Effector CD4-positive, alpha-beta T cell (primary cell): ENCODE data around the gene CLCN2.
"Not testable (repeated sequence)": the region's sequence is repeated elsewhere in the genome, so short reads cannot be mapped to it uniquely, and the experiment has no call there.

Experiments used
- DNase-seq: peaks from one replicate; pipeline ENCODE4 v3.0.0-alpha.2; 2020

CLCN2 gene

DNA sequence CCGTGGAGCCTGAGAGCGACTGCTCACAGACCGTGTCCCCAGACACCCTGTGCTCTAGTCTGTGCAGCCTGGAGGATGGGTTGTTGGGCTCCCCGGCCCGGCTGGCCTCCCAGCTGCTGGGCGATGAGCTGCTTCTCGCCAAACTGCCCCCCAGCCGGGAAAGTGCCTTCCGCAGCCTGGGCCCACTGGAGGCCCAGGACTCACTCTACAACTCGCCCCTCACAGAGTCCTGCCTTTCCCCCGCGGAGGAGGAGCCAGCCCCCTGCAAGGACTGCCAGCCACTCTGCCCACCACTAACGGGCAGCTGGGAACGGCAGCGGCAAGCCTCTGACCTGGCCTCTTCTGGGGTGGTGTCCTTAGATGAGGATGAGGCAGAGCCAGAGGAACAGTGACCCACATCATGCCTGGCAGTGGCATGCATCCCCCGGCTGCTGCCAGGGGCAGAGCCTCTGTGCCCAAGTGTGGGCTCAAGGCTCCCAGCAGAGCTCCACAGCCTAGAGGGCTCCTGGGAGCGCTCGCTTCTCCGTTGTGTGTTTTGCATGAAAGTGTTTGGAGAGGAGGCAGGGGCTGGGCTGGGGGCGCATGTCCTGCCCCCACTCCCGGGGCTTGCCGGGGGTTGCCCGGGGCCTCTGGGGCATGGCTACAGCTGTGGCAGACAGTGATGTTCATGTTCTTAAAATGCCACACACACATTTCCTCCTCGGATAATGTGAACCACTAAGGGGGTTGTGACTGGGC is 16.7 kb downstream of the CLCN2 start:
- DNase-seq, result no peak

DNA sequence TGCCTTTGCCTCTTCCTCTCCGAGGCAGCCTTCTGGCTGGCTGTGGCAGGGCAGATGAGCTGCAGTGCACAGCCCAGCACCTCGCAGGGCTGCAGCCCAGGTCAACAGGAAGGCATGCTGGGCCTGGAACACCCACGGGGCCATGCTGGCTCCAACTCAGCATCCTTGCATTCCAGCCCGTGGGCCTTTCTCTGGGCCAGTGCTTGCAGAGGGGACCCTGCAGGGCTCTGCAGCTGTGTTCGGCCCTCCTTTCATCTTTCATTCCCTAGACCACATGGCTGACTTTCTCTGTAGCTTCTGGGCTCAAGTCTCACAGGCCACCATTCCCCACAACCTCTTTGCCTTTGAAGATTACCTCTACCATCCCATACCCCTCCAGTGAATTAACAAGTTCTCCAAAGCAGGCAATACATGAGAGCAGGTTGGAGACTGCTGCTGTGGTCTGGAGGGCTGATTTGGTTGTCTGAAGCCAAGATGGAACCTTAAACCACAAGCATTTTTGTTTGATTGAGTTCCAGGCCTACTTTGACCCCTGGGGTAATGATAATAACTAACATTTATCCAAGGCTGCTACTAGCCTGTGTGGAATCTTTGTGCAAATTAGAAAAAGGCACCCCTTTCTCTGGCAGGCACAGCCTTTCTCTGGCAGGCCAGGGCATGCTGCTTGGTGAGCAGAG is 18.1 kb downstream of the CLCN2 start:
- DNase-seq, result no peak

DNA sequence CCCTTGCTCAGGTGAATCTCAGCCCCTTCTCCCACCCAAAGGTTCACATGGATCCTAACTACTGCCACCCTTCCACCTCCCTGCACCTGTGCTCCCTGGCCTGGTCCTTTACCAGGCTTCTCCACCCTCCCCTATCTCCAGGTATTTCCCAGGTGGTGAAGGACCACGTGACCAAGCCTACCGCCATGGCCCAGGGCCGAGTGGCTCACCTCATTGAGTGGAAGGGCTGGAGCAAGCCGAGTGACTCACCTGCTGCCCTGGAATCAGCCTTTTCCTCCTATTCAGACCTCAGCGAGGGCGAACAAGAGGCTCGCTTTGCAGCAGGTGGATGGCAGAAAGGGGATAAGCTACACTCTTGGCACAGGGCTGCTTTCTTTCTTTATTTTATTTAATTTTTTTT is 19.5 kb downstream of the CLCN2 start:
- DNase-seq, result no peak

DNA sequence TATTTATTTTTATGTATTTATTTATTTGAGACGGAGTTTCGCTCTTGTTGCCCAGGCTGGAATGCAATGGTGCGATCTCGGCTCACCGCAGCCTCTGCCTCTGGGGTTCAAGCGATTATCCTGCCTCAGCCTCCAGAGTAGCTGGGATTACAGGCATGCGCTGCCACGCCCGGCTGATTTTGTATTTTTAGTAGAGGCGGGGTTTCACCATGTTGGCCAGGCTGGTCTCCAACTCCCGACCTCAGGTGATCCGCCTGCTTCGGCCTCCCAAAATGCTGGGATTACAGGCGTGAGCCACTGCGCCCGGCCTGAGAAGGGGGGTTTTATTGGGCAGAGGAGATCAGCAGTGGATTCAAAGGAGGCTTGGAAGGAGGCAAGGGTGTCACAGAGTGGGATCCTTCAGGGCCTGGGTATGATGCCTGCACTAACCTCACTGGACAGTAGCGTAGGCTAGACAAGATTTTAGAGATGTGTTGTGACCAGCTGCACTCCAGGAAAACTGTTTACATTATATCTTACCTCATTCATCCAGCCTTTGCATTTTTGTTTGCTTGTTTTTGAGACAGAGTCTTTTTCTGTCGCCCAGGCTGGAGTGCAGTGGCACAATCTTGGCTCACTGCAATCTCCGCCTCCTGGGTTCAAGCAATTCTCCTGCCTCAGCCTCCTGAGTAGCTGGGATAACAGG is 21.8 kb downstream of the CLCN2 start:
- not testable (repeated sequence) for DNase-seq

DNA sequence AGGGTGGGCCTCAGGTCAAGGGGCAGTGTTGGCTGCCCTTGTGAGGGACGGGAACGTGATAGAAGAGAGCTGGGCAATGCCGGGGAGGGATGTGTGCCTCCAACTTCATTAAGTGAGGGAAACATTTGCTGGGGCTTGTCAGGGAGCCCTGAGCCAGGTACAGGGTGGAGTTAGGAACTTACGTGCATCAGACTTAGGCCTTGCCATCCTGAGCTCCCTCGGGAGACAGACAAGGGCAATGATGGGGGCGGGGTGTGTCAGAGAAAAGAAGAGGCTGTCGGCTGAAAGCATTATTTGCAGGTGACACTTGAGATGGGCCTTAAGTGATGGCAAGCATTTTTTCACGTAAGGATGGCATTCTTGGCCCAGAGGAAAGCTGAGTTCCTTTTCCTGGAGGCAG is 22.4 kb downstream of the CLCN2 start:
- no peak for DNase-seq

DNA sequence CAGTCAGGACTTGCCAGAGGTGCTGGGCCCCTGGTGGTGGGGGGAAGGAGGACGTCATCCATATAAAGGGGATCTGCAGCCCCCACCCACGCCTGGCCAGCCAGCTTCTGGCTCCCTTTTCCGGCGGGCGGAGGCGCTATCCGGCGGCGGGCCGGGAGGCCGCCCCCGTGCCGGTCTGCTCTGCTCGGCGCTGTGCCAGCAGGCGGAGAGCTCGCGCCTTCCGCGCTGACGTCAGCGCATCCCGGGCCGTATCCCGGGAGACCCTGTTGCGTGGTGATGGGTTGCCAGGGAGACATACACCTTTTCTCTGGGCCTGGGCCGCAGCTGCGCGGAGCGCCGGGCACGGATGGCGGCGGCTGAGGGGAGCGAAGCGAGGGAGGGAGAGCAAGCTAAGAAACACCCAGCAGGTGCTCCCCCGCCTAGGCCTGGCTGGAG is 22.9 kb downstream of the CLCN2 start:
- no peak for DNase-seq

DNA sequence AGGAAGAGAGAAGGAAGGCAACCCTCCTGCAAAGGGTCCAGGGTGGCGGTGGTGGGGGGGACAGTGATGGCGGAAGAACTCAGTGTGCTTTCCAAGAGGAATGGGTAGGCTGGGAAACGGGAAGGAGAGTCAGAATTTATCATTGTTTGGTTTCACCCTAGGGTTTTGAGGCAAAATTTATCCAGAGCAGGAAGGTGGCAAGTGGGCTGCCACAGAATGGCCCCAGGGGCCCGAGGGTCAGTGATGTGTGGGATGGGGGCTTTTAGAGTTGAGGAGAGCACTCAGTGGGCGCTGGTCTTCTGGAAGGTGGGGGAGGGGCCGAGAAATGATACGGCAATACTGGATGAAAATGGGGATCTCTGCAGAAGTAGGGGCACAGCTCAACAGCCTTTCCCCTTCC is 23.4 kb downstream of the CLCN2 start:
- DNase-seq, result no peak

DNA sequence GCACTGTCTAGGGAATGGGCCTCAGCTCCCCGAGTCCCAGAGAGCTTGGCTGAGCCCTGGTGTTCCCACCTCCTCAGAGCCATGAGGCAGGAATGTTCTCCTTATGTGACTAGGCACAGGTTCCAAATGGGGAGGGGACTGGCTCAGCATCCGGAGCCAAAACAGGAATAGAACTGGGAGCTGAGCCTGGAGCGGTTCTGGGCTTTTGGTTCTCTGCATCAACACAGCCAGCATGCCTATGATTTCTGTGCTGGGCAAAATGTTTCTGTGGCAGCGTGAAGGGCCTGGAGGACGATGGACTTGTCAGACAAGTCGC is 24.0 kb downstream of the CLCN2 start, which contains the start of gene FAM131A:
Gene FAM131A, plus strand, starts transcription at position 202 of the 316 bp plus-strand sequence. Its CDS starts 31 bp downstream, at position 233.
- no peak for DNase-seq

DNA sequence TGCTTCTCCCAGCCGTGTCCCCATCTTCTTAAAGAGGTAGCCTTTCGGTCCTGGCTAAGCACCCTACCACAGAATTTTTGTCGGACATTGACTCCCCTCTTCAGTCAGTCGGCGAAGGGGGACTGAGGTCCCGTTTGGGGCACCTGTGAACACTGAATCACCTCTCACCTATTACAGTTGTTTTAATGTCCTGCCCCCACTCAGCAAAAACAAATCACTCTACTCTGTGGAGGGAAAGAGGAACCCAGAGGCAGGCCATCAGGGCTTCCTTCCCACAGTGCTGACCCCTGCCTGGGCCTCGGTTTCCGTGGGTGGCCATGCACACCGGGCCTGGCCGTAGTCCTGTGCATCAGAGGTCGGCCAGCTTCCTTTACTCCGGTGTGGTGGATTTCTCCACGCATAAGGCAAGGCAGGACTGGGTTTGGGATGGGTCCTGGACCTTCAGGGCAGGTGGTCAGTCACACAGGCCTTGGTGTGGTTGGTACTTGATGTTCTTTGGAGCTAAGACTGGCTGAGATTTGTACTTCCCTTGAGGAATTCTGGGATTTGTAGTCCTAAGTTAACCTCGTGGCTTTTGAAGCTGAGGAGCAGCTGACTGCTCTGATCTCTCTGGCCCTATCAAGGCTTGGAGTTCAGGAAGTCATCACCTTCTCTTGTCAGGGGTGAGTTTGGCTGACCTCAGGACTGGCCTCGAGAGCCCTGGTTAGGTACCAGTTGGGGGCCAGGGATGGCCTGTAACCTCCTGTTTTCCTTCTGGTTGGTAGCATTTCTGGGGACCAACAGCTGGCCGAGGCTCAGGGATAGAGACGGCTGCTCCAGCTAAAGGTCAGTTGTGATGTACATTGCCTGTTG is 24.6 kb downstream of the CLCN2 start:
- DNase-seq, result no peak

DNA sequence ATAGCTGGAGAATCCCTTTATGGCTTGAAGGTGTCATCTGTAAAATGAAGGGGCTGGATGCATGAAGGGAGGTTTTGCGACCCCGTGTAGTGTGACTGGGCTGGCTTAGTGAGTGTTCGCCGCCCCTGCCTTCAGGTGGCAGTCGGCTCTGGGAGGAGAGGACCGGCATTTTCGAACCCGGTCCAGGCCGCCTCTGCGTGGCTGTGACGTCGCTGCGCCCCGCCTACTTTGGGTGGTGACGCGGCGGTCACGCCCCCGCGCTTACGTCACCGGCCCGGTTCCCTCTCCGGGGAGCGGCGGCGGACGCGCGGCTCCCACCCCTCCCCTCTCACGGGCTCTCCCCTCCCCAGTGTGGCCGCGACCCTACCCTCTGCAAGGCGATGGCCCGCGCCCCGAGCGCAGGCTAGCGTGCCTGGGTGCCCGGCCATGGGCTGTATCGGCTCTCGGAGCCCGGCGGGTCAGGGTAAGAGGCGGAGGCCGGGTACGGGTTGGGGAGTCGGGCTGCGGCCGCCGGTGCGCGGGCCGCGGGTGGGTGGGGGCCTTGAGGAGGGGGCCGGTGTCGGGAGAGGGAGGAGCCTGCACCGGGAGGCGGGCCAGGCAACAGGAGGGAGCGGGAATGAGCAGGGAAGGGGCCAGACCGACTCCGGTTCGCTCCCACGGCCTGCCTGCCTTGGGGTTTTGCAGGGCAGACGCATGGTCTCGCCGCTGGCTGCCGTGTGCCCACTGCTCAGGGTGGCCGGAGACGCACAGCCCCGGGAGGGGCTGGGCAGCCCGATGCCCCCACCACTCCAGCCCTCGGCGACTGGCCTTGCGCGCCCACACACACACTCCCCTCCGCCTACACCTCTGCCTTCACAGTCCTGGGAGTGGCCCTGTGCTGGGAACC is 25.5 kb downstream of the CLCN2 start:
- DNase-seq, result peak; percentile 84

DNA sequence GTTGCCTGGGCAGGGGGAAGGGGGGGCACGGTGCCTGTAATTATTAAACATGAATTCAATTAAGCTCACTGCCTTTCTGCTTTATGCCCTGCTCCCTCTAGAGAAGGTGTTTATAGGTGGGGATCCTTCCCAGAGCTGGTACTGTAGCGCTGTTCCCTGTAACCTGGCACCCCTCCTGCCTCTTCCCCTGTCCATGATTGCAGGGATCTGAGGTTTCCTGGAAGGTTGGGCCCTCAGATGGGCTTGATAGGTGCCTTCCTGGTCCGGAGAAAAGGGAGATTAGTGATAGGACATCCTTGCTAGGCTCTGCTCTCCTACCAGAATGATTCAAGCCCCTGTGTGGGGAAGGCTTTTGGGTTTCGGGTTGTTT is 26.1 kb downstream of the CLCN2 start:
- DNase-seq, result no peak

DNA sequence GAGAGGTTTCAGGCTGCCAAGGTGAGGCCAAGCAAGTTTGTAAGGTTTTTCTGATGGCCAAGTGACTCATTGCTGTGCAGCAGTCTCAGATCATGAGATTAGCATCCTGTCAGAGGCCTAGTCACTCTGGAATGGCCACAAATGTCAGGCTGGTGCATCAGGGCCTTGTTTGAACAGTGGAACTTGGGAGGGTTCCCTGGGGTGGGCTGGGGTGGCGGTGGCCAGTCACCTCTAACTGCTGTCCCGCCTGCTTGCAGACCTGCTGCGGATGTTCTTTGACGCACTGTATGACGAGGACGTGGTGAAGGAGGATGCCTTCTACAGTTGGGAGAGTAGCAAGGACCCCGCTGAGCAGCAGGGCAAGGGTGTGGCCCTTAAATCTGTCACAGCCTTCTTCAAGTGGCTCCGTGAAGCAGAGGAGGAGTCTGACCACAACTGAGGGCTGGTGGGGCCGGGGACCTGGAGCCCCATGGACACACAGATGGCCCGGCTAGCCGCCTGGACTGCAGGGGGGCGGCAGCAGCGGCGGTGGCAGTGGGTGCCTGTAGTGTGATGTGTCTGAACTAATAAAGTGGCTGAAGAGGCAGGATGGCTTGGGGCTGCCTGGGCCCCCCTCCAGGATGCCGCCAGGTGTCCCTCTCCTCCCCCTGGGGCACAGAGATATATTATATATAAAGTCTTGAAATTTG is 26.8 kb downstream of the CLCN2 start:
- DNase-seq, result peak; percentile 41

DNA sequence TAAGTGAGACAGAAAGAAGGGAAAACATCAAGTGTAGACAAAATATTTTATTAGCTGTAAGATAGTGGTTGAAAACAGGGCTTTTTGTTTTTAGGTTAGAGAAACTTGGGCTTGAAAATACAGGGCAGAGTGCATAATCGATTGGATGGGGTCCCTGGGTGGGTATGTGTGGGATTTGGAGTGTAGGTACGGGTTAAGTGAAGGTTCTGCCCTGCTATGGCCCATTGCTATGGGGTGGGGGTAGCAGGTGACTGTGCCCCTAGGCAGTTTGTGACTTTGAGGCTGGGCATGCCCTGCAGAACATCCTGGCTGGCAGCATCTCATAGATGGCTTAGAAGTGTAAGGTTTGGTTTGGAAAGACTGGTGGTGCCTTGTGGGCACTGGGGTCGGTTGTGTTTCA is 27.7 kb downstream of the CLCN2 start:
- DNase-seq, result no peak

DNA sequence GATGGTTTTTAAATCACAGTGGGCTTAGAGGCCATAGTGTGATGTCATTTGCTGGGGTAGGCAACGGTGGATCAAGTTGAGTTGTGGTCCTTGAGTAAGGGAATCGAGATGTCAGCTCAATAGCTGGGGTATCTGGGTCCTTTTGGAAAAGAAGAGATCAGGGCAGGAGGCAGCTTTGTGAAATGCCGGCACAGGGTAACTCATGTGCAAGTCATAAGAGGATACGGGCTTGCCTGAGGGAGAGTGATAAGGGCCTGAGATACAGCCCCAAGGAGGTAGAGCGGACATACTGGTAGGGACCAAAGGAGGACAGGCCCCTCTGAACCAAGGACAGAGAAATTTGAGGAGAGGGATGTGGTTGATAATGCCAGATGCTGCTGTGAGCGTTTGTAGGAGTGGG is 28.2 kb downstream of the CLCN2 start:
- DNase-seq, result no peak

DNA sequence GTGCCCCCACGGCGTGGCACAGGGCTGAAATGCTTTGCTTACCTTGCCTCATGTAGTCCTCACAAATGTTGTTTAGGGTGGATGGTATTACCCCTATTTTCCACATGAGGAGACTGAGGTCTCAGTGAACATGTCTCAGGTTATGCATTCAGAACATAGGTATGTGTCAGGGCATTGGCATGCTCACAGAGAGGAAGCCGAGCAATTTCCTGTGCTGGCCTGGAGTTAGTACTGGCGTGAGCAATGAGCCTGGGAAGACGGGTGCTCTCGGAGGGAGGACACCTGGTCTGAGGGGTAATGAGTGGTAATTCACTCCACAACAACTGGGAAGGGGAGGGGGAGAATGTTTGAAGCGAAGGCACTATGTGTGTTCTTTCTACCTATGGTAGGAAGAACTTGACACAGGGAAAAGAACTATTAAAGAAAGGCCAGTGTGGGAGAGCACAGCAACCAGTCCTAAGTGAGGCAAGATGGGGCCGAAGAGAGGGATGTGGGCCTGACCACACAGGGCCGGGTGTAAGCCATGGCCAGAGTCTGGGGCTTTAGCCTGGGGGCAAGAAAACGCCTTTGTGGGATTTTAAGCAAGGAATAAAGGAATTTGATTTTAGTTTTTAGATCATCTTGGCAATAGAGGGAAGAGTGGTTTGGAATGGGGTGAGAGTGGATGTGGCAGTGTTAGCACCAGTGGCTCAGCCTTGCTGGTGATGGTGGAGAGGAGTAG is 28.9 kb downstream of the CLCN2 start:
- no peak for DNase-seq

DNA sequence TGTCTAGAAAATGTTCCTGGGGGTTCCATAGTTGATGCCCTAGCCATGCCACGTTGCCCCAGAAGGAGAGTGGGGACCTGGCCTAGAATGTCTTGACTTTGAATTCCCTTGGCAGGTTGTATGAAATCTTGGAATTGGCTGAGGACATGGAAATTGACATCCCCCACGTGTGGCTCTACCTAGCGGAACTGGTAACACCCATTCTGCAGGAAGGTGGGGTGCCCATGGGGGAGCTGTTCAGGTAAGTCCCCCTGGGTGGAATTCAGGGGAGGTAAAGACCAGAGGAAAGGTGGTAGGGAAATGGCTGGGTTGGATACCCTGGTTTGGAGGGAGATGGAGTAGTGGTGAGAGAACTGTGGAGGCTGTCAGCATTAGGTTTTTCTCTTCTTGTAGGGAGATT is 32.9 kb downstream of the CLCN2 start:
- no peak for DNase-seq

DNA sequence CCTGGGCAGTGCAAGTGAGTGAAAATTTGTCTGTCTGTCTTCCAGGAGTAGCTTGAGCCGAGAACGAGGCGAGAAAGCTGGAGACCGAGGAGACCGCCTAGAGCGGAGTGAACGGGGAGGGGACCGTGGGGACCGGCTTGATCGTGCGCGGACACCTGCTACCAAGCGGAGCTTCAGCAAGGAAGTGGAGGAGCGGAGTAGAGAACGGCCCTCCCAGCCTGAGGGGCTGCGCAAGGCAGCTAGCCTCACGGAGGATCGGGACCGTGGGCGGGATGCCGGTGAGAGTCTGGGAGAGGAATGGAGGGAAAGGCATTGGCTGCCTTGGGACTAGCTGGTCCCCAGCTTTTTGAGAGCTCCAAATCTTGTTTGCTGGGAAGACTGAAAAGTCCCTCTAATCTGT is 34.2 kb downstream of the CLCN2 start:
- DNase-seq, result no peak

DNA sequence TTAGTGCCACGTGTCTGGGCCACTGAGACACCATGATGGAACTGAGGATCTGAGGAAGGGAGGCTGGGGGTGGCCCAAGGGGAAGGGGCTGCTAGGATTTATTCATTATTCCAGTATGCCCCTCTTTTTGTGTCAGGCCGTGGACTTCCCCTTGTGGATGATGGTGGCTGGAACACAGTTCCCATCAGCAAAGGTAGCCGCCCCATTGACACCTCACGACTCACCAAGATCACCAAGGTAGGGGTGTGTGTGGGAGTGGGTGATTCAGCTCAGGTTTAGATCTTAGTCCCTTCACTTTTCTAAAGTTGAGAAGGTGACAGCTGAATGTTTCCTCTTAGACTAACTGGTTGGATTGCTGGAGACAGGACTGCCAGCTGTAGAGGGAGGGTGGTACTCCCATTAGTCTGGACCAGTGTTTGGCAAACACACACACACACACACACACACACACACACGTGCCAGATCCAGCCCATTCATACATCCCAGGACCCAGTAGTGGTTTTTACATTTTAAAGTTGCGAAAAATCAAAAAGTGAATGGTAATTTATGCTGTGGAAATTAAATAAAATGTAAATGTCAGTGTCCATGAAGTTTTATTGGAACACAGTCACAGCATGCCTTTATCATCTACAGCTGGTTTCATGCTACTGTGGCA is 35.6 kb downstream of the CLCN2 start:
- DNase-seq, result no peak

DNA sequence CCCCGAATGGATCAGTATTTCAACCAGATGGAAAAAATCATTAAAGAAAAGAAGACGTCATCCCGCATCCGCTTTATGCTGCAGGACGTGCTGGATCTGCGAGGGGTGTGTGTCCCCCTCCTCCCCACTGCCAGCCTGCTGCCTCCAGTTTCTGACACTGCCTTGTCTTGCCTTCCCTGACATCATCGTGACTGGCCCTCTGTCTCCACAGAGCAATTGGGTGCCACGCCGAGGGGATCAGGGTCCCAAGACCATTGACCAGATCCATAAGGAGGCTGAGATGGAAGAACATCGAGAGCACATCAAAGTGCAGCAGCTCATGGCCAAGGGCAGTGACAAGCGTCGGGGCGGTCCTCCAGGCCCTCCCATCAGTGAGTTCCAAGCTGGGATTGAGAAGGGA is 36.1 kb downstream of the CLCN2 start:
- DNase-seq, result no peak

DNA sequence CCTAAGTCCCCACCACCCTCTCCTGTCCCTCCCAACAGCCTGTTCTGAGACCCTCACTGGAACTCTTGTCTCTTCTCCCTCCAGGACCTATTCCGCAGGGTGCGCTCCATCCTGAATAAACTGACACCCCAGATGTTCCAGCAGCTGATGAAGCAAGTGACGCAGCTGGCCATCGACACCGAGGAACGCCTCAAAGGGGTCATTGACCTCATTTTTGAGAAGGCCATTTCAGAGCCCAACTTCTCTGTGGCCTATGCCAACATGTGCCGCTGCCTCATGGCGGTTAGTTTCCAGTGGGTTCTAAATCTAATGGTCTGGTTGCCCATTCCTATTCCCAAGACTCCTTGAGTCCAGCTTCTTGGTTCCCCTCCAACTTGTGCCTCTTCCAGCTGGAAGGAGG is 37.7 kb downstream of the CLCN2 start:
- no peak for DNase-seq
